Measurements from ENCODE around the gene GOLPH3.

DNA sequence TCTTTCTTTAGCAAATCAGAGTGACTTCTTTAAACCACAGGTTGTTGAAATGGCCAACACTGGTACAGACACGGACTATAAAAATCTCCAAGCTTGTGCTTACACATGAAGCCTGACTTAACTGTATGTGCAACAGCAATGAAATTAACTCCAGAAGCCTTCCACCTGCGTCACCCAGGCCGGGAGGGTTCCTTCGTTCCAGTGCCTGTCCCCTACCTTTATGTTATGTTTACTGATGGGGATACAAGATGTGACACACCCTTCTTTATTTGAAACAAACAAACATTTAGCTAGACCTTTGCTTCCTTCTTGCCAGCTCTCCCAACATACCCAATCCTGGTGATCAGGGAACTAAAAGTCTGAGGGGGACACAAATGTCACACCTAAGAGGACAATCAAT, 66.0 kb downstream of the GOLPH3 start:
- TF ChIP-seq, protein P1, sequence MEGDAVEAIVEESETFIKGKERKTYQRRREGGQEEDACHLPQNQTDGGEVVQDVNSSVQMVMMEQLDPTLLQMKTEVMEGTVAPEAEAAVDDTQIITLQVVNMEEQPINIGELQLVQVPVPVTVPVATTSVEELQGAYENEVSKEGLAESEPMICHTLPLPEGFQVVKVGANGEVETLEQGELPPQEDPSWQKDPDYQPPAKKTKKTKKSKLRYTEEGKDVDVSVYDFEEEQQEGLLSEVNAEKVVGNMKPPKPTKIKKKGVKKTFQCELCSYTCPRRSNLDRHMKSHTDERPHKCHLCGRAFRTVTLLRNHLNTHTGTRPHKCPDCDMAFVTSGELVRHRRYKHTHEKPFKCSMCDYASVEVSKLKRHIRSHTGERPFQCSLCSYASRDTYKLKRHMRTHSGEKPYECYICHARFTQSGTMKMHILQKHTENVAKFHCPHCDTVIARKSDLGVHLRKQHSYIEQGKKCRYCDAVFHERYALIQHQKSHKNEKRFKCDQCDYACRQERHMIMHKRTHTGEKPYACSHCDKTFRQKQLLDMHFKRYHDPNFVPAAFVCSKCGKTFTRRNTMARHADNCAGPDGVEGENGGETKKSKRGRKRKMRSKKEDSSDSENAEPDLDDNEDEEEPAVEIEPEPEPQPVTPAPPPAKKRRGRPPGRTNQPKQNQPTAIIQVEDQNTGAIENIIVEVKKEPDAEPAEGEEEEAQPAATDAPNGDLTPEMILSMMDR (IDR thresholded peaks at IDR 0.05), result no peak
- TF ChIP-seq POLR2A (IDR thresholded peaks at IDR 0.05), result no peak
